ENCODE results near the gene TTLL8. TPM values are rescaled to one million over a fixed set of nuclear protein-coding genes. Genes with fewer than 3 reads are reported as not detected.

Gene TTLL8
- total and polyA plus RNA-seq, 2 of the 8 experiments (the other 6 are each of a cell fraction or from before 2014, with no cell fraction given): not detected

GRCh38 chr22:50015451-50016307, 42.4 kb downstream of the TTLL8 start:
- peaks cover 0 to 3% of the 10 kb centered on the region in 2 experiments for H4K20me1 ChIP-seq (replicated peaks in 1 of 2; ENCODE audit: control insufficient read depth in 1 of 2, insufficient read depth in 2 of 2, low read length in 2 of 2)
- no peak overlapping the region for H3K18ac ChIP-seq (ENCODE audit: extremely low read depth, low read length)
- peaks cover 0 to 9% of the 10 kb centered on the region in 2 experiments; a peak in 2 of 4 replicates for H3K9me3 ChIP-seq (ENCODE audit: insufficient read depth in 2 of 2, low read depth in 1 of 2, low read length in 1 of 2)
- peaks cover 0 to 20% (median 11%) of the 10 kb centered on the region in 4 experiments; a peak in 6 of 7 replicates for H3K4me1 ChIP-seq (replicated peaks in 1 of 4; ENCODE audit: control insufficient read depth in 3 of 4, insufficient read depth in 4 of 4, low read length in 3 of 4)
- H3K23me2 ChIP-seq (ENCODE audit: low read depth, low read length): peaks cover 9% of the 10 kb centered on the region; the same call in 1 of the 2 replicates
- no peak overlapping the region for H3K9ac ChIP-seq (replicated peaks in 1 of 4; ENCODE audit: extremely low read depth in 1 of 4, low read depth in 3 of 4, low read length in 3 of 4)
- ChIA-PET POLR2A (ENCODE audit: partially characterized antibody) (no interaction called here), CTCF (ENCODE audit: partially characterized antibody) (interaction anchor here (0.6 to 2.5 kb wide), 8 partner anchors 9 to 85 kb away, joined by 3 to 13 read pairs (median 6); no protein-coding TSS in a partner anchor)
- no peak overlapping the region for H2AFZ ChIP-seq (ENCODE audit: low read length)
- no peak for FAIRE-seq
- no peak overlapping the region for H4K91ac ChIP-seq (replicated peaks; ENCODE audit: insufficient read length, low read length)
- H3K79me1 ChIP-seq (ENCODE audit: low read depth, low read length): no peaks in the 10 kb centered on the region; the same call in 1 of the 2 replicates
- H3K4me3 ChIP-seq (ENCODE audit: extremely low read depth in 1 of 4, insufficient read depth in 2 of 4, low read depth in 3 of 4, low read length in 4 of 4): no peak overlapping the region
- H2AK5ac ChIP-seq (ENCODE audit: low read depth, low read length): no peak overlapping the region
- H3K23ac ChIP-seq (ENCODE audit: insufficient read length): no peak overlapping the region
- H3K36me3 ChIP-seq (ENCODE audit: control insufficient read depth in 2 of 4, insufficient read depth in 4 of 4, low read length in 3 of 4): no peaks in the 10 kb centered on the region
- H3K4ac ChIP-seq (replicated peaks; ENCODE audit: insufficient read length, low read depth, low read length): peak overlapping the region; percentile 38
- no peak overlapping the region for H4K5ac ChIP-seq (ENCODE audit: insufficient read length, low read depth, low read length)
- peak in 1 of 2 experiments; percentile 52 for DNase-seq (ENCODE audit: low read depth in 1 of 2, low spot score in 2 of 2)
- H2BK5ac ChIP-seq (ENCODE audit: low read depth, low read length): no peak overlapping the region
- peak overlapping the region; percentile 51; the same call in 1 of the 2 replicates for H4K8ac ChIP-seq (ENCODE audit: extremely low read depth, insufficient read depth, low read length)
- no peak overlapping the region for H2BK20ac ChIP-seq (ENCODE audit: low read length)
- H3K79me2 ChIP-seq (ENCODE audit: control insufficient read depth in 1 of 2, insufficient read depth in 2 of 2, low read length in 2 of 2): no peaks in the 10 kb centered on the region
- H3K27ac ChIP-seq (ENCODE audit: low read depth, low read length): no peak overlapping the region
- WGBS, 2 experiments (ENCODE audit: extremely low coverage in 1 of 2, insufficient coverage in 1 of 2, insufficient read length in 1 of 2, insufficient replicate concordance in 2 of 2, low coverage in 1 of 2, low lambda C conversion rate in 2 of 2, missing lambda C conversion rate in 1 of 2): 54% methylated on average over 11 of the region's 30 CpGs; no CpG with 5 or more reads in 1 of the 2 experiments
- peaks cover 18 to 54% (median 41%) of the 10 kb centered on the region in 4 experiments for H3K27me3 ChIP-seq (replicated peaks in 1 of 4; ENCODE audit: control insufficient read depth in 3 of 4, extremely low read depth in 1 of 4, insufficient read depth in 3 of 4, low read length in 3 of 4)
- H3K56ac ChIP-seq (replicated peaks; ENCODE audit: insufficient read length, low read depth, low read length): no peak overlapping the region
- H3K4me2 ChIP-seq (ENCODE audit: insufficient read depth in 1 of 2, low read depth in 2 of 2, low read length in 2 of 2): peak overlapping the region in 1 of 2 experiments; percentile 78; a peak in 1 of 4 replicates
- no peak overlapping the region for H2BK15ac ChIP-seq (ENCODE audit: low read length)
- no peak overlapping the region for H2BK120ac ChIP-seq (replicated peaks; ENCODE audit: low read depth, low read length)
- H2BK12ac ChIP-seq (ENCODE audit: low read depth, low read length): no peak overlapping the region; the same call in 1 of the 2 replicates
- H3K14ac ChIP-seq (ENCODE audit: insufficient read length): no peak overlapping the region
- TF ChIP-seq EGR1 (IDR thresholded peaks at IDR 0.05; ENCODE audit: borderline replicate concordance, low read depth, low read length) (no peak), YY1 (IDR thresholded peaks at IDR 0.05; ENCODE audit: low read depth, low read length) (no peak), SIRT6 (IDR thresholded peaks at IDR 0.05; ENCODE audit: low read length) (no peak), KDM1A (IDR thresholded peaks at IDR 0.05; ENCODE audit: borderline replicate concordance, low read length) (no peak), CHD1 (IDR thresholded peaks at IDR 0.05; ENCODE audit: low read depth, low read length) (no peak), HDAC6 (IDR thresholded peaks at IDR 0.05; ENCODE audit: low read depth, low read length) (no peak), HDAC2 (IDR thresholded peaks at IDR 0.05; ENCODE audit: borderline replicate concordance in 1 of 2, low read depth in 2 of 2, low read length in 2 of 2) (no peak), POLR2AphosphoS5 (IDR thresholded peaks at IDR 0.05; ENCODE audit: low read depth, low read length) (no peak), JUND (IDR thresholded peaks at IDR 0.05; ENCODE audit: low read length) (no peak), MAFK (IDR thresholded peaks at IDR 0.05; ENCODE audit: low read depth, low read length) (no peak), BCL11A (IDR thresholded peaks at IDR 0.05; ENCODE audit: low read depth in 2 of 2, low read length in 2 of 2) (no peak)

Measured in H1 (cell line).